HG02623 (cell line): ENCODE measurements around the gene CMKLR1.
A peak's percentile ranks its signal among the peaks of the same experiment; 100 is the strongest.

Experiments used
- ATAC-seq: cut with Tn5 transposase; IDR thresholded peaks from one replicate; pipeline ENCODE4 v1.9.1; 2021; ENCODE audit warnings: moderate library complexity; ENCODE audit not compliant: unreplicated experiment

CMKLR1 gene

DNA sequence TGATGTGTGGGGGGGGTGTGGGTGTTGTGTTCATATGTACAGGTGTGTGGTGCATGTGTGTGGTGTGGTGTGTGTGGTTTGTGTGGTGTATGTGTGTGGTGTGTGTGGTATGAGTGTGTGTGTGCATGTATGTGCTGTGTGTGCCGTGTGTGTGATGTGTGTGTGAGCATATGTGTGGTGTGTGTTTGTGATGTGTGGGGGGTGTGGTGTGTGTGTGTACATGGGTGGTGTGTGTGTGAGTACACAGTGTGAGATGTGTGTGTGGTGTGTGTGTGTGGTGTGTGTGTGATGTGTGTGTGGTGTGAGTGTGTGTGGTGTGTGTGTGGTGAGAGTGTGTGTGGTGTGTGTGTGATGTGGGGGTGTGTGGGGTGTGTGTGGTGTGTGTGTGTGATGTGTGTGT, 24.5 kb upstream of the CMKLR1 start:
- ATAC-seq, result no peak

DNA sequence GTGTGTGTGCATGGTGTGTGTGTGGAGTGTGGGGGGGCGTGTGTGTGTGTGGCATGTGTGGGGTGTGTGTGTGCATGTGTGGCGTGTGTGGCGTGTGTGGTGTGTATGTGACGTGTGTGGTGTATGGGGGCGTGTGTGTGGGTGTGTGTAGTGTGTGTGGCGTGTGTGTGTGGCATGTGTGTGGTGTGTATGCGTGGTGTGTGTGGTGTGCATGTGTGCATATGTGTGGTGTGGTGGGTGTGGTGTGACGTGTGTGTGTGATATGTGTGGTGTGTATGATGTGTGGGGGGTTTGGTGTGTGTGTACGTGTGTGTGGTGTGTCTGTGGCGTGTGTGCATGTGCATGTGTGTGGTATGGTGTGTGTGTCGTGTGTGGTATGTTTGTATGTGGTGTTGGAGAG, 24.1 kb upstream of the CMKLR1 start:
- no peak for ATAC-seq

DNA sequence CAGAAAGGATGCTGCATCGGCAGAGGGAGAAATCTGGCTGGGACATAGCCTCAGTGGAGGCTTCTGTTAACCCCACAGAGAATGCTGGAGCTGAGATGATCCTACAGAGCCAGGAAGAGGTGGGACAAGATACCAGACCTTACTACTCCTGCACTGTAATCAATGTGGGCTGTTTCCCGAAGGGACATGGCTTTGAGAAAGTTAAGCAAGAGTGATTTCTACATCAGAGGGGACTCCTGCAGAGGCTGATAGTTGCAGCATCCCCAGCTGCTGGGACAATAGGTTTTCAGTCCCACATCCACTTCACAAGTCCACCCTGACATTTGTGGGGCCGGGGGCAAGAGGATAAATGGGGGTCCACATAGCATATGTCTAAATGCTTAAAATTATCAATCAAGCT, 22.5 kb upstream of the CMKLR1 start:
- no peak for ATAC-seq

DNA sequence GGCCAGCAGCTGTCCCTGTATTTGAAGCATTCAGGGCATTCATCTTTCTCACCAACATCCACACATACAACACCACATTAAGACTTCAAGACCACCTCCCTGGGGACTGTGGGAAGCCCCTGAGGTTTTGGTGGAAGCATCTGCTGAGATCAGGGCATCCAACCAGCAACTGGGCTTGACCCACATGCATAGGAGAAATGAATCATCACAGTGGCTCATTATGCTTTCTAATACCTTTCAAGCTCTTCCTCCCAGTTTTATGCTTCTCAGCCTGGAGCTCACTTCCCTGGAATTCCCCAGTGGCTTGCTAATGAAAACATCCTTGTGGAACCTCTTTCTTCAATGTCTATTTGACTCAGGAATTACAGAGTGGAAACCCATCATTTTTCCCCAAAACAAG, 21.4 kb upstream of the CMKLR1 start:
- ATAC-seq, result peak; percentile 50

DNA sequence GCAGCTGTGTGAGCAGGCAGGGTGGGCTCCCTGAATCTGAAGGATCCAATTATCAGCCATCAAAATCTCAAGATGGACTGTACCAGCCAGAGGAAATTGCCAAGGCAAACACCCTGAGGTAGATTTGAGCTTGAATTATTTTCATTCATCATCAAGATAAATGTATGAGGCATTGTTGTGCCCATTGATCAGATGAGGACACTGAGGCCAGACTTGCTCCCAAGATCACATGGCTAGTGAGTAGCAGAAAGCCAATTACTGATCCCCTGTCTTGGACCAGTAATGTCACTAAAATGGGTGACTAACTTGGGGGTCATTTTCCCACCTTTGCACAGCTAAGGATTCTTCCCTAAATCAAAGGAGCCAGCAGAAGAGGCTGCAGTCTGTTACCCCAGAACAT, 20.9 kb upstream of the CMKLR1 start:
- ATAC-seq, result no peak

DNA sequence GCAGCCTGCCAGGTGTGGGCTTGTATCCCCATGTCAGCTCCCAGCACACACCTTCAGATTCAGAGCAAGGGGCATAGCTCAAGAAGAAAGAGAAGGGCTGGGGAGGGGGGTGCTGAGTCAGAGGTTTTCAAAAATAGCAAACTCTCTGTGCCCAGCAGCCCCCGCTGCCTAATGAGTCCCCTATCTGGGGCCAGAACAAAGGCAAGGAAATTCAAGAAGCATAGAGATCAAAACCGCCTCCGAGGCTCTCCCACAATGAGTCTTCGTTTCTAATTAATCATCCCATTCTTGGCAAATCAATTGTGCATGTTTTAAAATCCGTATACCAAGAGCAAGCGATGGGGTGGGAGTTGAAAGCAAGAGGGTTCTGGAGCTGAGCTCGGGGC, 19.5 kb upstream of the CMKLR1 start:
- ATAC-seq, result no peak

DNA sequence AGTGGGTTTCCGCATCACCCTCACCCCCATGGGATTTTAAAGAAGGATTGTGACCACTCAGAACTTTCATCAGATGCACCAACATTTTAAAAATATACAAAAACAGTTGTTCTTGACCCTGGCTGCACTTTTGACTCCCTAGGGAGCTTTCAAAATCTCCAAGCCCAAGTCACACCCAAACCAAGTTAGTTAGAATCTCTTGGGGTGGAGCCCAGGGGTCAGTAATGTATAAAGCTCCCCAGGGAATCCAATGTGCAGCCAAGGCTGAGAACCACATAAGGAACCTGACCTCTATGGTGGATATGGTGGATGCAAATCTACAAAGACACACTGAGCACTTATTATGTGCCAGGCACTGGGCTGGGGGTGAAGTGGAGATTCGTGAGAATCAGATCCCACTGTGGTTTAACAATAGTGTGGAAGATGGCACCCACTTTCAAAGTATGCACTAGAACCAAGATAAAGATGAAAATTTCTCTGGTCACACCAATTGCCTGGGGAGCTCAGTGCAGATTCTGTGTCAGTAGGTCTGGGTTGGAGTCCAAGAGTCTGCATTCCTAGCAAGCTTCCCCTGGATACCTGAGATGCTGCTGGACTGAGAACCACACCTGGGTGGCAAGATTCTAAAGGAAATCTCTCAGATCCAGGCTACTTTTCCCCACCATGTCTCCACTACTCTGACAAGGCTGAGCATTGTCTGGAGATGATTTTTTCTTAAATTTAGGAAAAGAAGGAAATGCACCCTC, 18.9 kb upstream of the CMKLR1 start:
- no peak for ATAC-seq

DNA sequence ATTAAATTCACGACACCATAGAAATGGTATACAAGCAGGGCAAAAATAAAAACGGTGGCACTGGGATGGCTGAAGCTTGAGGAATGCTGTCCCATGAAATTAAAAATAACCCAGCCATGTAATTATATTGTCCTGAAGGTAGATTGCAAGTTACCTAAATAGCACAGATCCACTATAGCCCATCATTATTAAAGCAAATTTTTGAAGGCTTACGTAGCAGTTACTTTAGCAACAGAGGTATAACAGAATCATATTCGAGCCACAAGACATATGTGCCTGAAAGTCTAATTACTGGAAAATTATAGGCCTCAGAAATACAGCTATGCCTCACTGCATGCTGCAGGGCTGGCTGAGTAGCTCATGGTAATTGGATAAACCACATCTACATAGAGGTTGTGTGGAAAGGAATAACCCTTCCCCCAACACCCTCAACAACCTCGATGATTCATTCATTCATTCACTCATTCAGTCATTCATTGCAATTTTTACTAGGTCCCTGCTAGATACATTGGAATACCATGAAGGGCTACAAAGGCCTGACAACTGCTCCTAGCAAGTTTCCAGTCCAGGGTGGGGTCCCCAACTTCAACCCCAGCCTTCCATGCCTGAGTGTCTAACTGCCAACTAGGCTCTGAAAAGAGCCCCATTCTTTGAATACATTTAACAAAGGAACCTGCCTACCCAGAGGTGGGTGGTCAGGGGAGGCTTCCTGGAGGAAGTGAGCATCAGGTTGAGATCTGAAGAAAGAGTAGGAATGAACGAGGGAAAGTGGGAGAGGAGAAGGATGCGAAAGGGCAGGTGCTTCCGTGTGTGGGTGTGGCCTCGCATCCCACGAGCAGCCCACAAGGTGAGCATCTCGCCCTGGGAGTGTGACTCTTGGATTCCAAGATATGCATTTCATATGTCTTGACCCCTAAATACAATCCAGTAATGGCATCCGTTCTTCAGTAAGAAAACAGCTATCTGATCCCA, 18.0 kb upstream of the CMKLR1 start:
- ATAC-seq, result no peak

DNA sequence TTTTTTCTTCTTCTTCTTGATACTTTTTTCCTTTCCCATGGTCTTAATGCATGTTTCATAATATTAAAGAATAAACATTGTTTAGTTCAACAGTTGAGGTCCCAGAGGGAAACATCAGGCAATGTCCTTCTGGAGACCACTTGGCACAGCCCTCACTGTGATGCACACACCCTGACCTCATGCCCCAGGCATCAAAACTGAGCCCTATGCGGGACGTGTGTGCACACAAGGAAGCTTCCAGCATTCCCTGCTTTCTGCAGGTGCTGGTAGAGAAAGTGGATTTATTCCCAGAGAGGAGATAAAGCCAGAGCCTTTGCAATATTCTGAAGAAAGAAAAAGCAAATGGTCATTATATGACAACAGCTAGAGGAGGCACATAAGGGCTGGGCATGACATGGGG, 16.0 kb upstream of the CMKLR1 start:
- ATAC-seq, result no peak

DNA sequence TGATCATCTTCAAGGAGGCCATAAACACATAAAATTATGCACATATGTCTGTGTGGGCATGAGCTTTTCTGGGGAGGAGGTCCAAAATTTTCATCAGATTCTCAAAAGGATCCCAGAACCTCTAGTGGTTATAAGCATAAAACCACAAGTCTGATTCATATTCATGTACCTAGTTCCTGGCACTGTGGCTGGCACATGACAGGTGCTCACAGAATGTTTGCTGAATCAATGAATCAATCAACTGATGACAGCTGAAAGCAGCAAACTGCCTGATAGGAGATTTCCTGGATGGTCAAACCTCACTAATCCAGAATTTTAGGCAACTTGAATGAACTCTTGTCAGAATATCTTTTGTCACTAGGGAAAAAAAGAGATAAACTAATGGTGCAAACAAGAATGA, 13.5 kb upstream of the CMKLR1 start:
- ATAC-seq, result no peak

DNA sequence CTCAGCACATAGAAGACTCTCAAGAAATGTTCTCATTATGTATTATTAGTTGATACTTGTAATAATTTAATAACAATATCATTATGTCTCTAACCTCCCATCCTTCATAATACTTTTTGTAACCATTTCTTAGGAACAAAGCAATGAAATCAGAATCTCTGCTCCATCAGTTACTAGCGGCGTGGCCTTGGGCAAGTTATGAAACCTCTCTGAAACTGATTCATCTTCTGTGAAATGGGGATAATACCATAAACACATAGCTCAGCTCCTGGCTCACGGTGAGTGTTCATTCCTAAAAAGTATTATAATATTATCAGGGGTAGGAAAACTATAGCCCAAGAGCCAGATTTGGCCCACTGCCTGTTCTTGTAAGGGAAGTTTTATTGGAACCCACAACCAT, 11.4 kb upstream of the CMKLR1 start:
- no peak for ATAC-seq

DNA sequence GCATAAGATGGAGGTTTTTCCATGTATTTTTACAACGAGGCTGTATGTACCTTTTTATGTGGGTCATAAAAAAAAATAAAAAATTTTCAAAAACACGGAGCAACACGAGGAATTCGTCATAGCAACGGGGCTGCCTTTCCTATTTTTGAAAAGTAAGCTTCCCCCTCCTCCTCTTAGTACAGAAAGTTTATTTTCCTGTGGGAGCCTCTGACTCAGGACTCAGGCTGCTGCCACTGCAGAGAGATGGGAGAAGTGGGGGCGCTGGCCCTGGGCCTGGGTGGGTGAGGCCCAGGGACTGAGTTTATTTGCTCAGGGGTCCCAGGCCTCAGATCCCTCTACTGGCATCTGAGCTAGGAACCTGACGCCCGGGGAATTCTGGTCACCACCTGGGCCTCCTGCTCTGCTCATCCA, 10.2 kb upstream of the CMKLR1 start:
- ATAC-seq, result no peak

DNA sequence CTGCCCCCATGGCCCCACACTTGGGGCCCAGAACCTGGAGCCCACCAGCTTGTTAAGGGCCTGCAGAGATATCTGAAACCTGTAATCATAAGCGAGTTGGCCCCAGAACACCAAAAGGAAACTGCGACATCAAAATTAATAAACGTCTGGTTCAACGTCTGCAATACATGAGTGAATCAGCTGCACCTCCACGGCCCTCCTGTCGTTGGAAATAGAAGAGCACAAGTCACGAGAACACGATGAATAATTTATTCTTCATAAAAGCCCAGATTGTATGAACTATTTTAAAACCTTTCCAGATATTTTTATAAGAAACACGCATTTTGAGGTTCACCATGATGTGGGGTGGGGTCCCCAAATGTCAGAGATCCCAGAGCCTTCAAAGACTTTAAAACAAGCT, 9.7 kb upstream of the CMKLR1 start:
- no peak for ATAC-seq

DNA sequence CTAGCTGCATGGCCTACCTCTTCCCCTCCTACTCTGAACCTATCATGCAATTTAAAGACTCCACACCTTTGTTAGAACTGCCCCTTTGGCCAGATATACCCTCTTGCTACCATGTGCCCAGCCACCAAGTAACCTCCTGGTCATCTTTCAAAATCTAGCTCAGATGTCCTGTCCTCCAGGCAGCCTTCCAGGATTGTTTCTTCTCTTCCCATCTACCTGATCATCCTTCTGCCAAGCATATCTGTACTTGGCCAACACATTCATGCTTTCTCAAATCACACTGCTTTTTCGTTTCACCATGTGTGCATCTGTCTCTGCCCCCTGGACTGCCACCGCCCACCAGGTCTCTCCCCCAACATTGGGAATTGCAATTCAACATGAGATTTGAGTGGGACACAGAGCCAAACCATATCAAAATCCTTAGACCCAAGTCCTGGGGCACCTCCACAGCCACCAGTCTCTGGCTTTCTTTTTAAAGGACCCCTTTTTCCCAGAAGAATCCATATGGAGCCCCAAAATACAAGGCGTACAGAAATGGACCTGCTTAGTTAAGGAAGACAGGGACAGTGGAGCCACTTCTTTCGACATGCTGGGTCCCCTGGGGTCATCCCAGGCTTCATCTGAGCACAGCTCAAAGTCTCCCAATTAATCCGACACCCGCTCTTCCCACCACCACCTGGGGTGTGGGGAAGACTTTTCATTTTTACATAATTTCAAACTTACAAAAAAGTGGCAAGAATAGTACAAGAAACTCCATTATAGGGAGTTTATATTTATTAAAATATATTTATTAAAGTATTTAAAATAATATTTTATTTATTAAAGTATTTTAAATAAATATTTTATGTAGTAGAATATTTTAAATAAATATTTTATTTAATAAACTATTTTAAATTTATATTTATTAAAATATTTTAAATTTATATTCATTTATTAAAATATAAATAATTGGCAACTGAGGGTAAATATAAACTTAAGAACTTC, 7.9 kb upstream of the CMKLR1 start:
- ATAC-seq, result no peak

DNA sequence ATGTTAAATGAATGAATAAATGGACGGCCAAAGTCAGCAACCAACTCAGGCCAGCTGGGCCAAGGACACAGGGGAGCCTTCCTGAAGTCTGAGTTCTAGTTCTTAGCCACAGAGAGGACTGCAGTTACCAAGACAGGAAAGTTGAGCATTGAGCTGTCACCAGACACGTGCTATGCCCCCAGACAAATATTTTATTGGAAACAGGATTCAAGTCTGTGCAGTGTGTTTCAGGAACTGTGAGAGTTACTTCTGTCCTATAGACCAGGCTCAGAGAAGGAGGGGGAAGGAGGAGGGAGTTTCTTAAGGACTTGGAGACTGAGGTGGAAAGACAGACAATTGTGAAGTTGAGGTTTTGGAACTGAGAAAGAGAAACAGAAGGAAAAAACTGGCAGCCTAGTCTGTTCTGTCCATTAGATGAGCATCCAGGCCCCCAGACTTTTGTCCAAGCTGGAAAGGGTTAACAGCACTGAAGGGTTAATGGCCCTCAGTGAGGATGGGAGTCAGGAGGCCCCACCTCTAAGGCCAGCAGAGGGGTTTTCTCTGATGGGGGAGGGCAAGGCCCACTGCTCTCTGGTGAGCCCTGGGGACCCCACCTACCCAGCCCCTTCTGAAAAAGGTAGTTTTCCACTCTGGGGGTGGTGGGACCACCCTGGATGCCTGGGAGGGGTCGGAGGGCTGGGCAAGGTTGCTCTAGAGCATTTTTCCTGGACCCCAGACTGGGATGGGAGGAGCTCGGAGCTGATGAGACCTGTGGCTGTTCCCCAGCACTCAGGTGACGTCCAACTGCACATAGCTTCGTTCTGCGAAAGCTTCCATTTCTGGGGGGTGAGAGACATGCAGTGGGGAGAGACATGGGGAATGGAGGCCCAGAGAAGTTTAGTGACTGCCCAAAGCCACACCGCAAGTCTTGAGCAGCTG, 6.9 kb upstream of the CMKLR1 start:
- ATAC-seq, result no peak

DNA sequence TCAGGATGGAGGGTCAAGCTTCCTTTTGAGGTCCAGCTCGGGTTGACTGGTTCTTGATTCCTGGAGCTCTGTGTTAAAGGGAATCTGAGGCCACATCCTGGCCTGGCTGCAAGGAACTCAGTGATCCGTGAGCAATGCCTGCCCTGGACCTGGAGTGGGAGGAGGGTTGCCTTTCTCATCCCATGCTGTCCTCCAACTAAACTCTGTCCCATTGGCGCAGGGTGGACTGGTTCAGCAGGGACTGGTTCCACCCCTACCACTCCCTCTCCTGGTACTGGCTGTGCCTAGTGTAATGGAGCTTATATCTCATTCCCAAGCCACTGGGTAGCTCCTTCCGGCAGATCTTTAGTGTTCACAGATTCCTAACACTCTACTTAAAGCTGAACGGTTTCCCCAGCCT, 3.9 kb upstream of the CMKLR1 start:
- no peak for ATAC-seq

DNA sequence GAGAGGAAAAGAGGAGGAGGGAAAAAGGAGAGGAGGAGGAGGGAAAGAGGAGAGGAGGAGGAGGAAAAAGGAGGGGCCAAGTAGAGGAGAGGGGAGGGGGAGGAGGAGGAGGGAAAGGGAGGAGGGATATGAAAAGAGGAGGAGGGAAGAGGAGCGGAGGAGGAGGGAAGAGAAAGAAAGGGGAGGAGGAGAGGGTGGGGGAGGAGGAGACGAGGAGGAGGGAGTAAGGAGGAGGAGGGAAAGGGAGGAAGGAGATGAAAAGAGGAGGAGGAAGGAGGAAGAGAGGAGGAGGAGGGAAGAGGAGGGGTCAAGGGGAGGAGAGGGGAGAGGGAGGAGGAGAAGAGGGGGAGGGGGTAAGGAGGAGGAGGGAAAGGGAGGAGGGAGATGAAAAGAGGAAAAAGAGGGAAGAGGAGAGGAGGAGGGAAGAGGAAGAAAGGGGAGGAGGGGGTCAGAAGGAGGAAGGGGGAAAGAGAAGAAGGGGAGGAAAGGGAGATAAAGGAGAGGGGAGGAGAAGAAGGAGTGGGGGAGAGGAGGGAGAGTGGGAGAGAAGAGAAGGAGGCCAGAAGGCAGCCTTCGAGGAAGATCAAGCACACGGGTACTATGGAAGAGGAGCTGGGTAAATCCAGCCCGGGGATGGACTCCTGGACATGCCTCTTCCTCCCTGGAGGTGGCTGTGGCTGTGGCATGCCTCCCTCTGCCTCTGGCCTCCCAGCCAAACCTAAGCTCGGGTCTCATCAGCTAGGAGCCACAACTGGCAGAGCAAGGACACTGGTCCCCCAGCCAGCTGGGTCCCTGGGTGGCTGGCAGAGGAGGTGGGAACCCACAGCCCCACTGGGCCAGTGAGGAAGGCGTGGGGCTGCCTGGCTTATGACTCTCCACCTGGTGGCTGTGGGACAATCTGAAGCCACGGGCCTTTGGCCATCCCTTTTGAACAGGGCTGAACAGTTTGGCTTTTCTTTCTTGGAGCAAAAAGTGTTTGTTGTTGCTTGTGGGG, 3.0 kb upstream of the CMKLR1 start:
- no peak for ATAC-seq

DNA sequence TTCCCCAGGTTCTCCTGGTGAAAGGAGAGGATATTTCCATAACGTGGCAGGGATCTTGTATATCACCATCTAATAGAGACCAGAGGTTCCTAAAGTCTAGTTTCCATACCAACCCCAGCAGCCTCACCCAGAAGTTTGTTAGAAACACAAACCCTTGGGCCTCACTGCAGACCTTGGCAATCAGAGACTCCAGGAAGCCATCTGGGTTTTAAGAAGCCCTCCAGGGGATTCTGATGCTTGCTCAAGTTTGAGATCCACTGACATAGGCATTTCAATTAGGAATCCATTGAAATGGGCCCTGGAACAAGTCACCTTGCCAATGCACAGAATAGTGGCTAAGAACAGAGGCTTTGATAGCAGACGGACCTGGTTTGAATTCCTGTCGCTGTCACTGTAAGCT, 2.2 kb upstream of the CMKLR1 start:
- no peak for ATAC-seq

DNA sequence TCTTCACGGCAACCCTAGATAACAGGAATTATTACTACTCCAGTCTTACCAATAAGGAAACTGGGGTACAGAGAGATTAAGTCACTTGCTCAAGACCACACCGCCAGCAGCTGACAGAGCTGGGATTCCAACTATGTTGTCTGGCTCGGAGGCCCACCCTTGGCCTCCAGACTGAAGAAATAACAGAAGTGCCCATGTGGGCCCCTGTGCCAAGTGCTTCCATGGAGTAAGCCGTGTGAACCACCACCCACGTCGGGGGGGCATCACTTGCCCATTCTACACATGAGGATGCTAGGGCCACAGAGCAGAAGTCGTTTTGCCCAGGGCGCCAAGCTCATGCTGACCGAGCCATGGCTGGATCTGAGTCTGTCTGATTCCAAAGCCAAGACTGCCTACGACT, 926 bp upstream of the CMKLR1 start:
- ATAC-seq, result no peak
